ENCODE data around the gene SERPINB2.

The SERPINB2 gene

DNA sequence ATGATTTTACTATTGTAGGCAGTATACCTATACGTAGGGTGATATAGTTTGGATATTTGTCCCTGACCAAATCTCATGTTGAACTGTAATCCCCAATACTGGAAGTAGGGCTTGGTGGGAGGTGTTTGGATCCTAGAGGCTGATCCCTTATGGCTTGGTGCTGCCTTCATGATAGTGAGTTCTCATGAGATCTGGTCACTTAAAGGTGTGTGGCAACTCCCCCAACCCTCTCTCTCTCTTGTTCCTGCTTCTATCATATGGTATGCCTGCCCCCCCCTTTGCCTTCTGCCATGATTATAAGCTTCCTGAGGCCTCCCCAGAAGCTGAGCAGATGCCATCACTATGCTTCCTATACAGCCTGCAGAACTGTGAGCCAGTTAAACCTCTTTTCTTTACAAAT, 18.6 kb downstream of the SERPINB2 start:
- no peak for DNase-seq (ENCODE audit: low read depth)
- TF ChIP-seq CTCF (conservative IDR thresholded peaks at IDR 0.05; ENCODE audit: low read depth, low read length): no peak
- H3K4me3 ChIP-seq (ENCODE audit: low read depth, low read length): no peak overlapping the region

GRCh38 chr18:63907664-63908063, 20.2 kb downstream of the SERPINB2 start, which contains the start of gene SERPINB10:
TSS of gene SERPINB10 (plus strand) at chr18:63907958. CDS start at chr18:63915511, 7,553 bp downstream.
- no peak for DNase-seq (ENCODE audit: low read depth)
- TF ChIP-seq CTCF (conservative IDR thresholded peaks at IDR 0.05; ENCODE audit: low read depth, low read length): no peak
- no peak within 1 kb of the TSS for H3K4me3 ChIP-seq (ENCODE audit: low read depth, low read length)

DNA sequence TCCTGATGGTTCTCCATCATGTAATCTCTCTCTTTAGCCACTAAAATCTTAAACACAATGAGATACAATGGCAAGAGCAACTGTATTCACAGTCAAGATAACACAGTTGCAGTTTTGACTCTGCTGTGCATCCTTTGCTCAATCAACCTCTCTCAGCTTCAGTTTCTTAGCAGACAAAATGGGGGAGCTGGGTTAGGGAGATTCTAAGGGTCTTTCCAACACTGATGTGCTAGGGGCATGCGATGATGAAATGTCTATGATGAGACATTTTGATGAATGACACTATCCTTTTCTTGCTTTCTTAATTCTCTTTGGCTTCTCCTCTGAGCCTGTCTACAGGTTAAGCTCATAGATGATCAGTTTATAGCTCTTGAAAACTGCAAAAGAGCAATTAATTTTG, 21.4 kb downstream of the SERPINB2 start:
- no peak for DNase-seq (ENCODE audit: low read depth)
- no peak for TF ChIP-seq CTCF (conservative IDR thresholded peaks at IDR 0.05; ENCODE audit: low read depth, low read length)

GRCh38 chr18:63909870-63910269, 22.4 kb downstream of the SERPINB2 start:
- no peak overlapping the region for H3K4me3 ChIP-seq (ENCODE audit: low read depth, low read length)
- DNase-seq (ENCODE audit: low read depth): no peak
- TF ChIP-seq CTCF (conservative IDR thresholded peaks at IDR 0.05; ENCODE audit: low read depth, low read length): no peak

More for the DNA sequence above, 21.4 kb downstream of the SERPINB2 start:
- no peak overlapping the region for H3K4me3 ChIP-seq (ENCODE audit: low read depth, low read length)

DNA sequence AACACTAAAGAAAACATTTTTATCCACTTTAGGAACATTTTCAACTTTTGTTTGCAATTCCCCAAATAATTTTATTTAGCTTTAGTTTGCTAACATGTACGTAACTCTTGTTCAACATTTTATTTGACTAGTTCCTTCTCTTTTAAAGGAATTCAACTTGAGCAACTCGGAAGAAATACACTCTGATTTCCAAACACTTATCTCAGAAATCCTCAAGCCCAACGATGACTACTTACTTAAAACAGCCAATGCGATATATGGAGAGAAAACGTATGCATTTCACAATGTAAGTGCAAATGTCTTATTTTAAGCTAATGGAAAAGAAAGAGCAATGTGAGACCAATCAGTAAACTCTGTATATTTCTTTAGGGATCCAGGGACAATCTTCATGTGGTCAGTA, 30.3 kb downstream of the SERPINB2 start:
- no peak overlapping the region for H3K4me3 ChIP-seq (ENCODE audit: low read depth, low read length)
- DNase-seq (ENCODE audit: low read depth): no peak
- no peak for TF ChIP-seq CTCF (conservative IDR thresholded peaks at IDR 0.05; ENCODE audit: low read depth, low read length)

DNA sequence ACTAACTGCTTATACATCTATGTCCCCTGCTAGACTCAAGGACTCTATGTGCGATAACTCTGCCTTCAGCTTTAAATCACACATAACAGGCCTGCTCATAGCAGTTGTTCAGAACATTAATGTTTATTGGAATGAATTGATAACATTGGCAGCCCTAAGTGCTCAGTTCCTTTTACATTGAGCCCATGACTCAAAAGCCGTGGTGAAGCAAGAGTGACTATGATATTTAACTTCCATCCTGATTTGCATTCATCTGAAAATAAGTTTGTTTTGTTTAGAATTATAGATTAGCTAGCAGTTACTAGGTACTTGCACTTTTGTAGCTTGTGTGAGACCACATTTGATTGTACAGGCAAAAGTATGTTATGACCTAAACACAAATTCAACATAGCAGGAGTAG, 34.5 kb downstream of the SERPINB2 start:
- no peak for TF ChIP-seq CTCF (conservative IDR thresholded peaks at IDR 0.05; ENCODE audit: low read depth, low read length)
- no peak overlapping the region for H3K4me3 ChIP-seq (ENCODE audit: low read depth, low read length)
- no peak for DNase-seq (ENCODE audit: low read depth)

DNA sequence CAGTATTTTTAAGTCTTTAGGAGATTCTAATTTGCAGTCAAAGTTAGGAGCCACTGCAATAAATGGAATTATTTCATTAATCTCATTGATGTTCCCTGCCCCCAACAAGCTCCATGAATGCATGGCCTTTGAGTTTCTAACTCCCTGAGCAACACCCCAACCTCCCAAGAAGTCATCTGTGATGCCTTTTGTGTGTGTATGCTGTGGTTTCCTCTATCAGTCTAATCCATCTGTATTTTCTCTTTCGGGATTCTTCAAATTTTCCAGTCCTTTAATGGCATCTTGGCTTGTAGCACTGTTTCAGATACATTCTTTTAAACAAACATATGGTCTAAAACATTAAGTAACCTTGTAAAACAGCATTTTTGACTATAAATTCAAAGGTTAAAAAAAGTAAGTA, 37.0 kb downstream of the SERPINB2 start:
- no peak for TF ChIP-seq CTCF (conservative IDR thresholded peaks at IDR 0.05; ENCODE audit: low read depth, low read length)
- no peak for DNase-seq (ENCODE audit: low read depth)
- H3K4me3 ChIP-seq (ENCODE audit: low read depth, low read length): no peak overlapping the region
